AG09319 (cell line): ENCODE measurements around the gene TJP3.

ENCODE experiments used
- DNase-seq: peaks from one replicate; pipeline ENCODE4 v3.0.0-alpha.2; 2010; ENCODE audit warnings: low read depth; ENCODE audit errors: extremely low read depth
- CTCF ChIP-seq: IDR thresholded peaks from 2 replicates; pipeline ENCODE4 v1.5.1; 2011; ENCODE audit warnings: low read depth, mild to moderate bottlenecking, inconsistent platforms, low read length, moderate library complexity

The TJP3 gene

DNA sequence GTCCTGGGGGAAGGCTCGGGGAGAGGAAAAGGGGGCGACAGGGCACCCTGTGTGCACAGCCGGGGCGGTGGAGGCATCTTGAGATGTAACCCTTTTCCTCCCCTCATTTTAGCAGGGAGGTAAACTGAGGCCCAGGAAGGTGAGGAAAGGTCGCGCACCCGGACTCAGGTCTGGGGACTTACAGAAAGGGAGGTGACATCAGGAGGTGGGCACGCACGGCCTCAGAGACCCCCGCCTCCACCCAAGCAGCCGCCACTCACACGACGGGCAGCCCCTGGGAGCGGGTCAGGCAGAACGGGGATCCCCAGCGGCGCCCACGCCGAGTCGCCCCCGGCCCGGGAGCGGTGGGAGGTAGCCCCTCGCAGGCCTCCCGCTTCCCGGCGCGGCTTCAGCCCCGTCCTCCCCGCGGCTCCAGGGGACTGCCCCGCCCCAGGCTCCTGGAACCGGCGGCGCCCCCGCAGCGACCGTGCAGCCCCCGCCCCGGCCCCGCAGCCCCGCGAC, 8.4 kb upstream of the TJP3 start:
- no peak for DNase-seq
- TF ChIP-seq CTCF = no peak

DNA sequence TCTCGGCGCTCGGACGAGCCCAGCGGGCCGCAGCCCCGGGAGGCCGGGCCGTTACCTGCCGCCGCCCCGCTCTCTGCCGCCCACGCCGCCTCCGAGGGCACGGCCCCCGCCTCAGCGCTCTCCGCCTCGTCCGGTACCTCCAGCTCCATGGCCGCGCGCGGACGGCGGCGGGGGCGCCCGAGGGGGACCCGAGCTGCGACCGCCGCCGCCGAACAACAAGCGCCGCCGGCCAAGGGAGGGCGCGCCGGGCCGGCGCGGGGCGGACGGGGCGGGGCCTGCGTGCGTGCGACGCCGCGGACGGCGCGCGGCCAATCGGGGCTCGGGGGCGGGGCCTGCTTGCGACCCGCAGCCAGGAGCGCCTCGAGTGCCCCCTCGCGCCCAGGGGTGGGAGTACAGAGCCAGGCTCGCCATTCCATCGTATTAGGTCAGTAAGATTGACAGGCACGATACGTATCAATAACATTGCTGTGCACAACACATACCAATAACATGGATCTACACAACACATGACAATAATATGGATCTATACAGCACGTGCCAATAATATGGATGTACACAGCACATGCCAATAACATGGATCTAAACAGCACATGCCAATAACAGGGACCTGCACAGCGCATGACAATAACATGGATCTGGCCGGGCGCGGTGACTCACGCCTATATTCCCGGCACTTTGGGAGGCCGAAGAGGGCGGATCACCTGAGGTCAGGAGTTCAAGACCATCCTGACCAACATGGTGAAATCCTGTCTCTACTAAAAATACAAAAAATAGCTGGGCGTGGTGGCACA, 7.7 kb upstream of the TJP3 start, which contains the start of gene PIP5K1C:
Gene PIP5K1C, minus strand, starts transcription at position 227 of the 791 bp plus-strand sequence. Its CDS starts 78 bp downstream, at position 149.
- peak; percentile 67 for DNase-seq
- peak; percentile 64 for TF ChIP-seq CTCF

- TF ChIP-seq CTCF = no peak
- DNase-seq = no peak
Measured at GRCh38 chr19:3701200-3701599, 7.0 kb upstream of the TJP3 start.

- no peak for DNase-seq
Measured at GRCh38 chr19:3707868-3708206, 347 bp upstream of the TJP3 start.

DNA sequence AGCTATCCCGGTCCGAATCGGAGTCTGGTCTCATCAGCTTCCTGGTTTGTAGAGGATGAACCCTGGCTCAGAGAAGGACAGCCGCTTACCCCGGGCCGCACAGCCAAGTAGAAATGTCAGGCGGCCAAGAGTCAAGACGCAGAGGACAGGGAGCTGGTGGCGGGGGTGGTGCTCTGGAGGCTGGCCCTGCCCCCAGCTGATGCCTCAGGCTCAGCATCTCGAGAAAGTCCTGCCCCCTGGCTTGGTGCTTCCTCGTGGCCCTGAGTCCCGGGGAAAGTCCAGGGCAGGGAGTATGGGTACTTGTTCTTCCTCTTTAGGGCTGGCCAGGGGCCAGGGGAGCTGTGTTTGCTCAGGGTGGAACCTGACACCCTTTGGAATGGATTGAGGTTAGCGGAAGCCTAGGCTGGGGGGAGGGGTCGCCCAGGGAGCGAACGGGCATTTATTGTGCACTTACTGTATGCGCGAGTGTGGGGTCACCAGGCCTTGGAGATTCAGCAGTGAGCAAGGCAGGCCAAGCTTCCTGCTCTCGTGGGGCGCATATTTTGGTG, 2.2 kb downstream of the TJP3 start:
- DNase-seq = no peak
- TF ChIP-seq CTCF = no peak

More at GRCh38 chr19:3707868-3708206, 347 bp upstream of the TJP3 start:
- TF ChIP-seq CTCF = no peak

- DNase-seq = no peak
Measured at GRCh38 chr19:3712663-3713611, 4.8 kb downstream of the TJP3 start.

More at GRCh38 chr19:3712663-3713611, 4.8 kb downstream of the TJP3 start:
- no peak for TF ChIP-seq CTCF
